Myometrial cell (primary cell): ENCODE data around the gene KCNQ5. TPM values are rescaled to one million over a fixed set of nuclear protein-coding genes. Genes with fewer than 3 reads are reported as not detected.

Source experiments
- total RNA-seq: library from RNA; depleted of rRNA; stranded (reverse); fragments of >200 nt; gene quantifications from 2 replicates; pipeline ENCODE4 v1.2.3, GENCODE V29; 2015

The KCNQ5 gene
- total RNA-seq = 0.29 and 0.53 TPM in 2 replicates

DNA sequence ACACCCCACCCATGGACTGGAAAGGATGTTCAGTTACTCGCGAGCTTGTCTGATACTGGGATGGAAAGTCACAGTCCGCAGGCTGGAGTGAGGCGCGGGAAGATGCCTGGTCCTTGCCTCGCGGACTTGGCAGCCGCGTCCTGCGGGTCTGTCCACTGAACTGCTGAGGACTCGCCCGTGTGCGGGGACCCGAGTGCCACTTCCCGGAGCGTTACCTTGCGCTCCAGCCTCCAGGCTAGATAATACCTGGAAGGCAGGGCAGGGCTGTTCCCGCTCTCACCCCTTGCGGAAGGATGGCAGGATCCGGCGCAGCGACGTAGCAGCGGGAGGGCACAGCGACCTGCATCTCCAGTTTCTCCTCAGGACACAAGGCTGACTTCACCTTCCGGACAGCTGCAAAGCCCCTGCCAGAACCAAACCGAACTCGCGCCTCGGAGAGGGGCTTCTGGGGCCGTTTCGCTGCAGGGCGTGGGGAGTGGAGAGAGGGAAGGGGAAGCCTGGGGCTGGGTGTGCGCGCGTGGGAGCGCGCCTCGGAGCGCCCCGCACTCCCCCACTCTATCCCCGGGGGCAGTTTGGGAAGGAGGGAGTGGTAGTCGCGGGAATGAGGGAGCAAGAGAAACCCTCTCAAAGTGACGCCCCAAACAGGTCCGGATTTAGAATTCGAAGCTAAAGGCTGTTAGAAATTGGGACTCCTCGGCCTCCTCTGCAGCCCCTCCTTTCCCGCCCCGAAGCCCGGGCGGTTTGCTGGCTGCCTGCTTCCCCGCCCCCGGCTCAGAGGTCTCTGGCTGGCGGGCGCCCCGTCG is at the start of gene KCNQ5:
TSS of gene KCNQ5 (plus strand) at position 774 of the 803 bp plus-strand sequence.

DNA sequence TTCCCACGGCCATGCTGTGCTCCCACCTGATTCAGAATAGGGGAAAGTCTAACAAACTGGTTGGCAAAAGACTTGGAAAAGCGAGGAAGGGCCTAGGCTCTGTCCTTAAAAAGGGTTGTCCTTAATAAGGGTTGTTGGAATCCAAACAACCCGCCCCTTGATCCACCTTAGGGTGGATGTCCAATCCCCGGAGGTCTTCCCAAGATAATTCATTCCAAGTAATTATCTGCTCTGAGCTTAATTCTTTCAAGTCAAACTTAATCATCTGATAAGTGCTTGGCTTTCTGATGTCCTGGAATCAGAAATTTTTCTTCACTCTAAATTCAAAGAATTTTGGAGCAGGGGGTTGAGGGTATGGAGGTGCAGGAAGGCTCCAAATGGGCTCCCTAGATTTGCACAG is 603.5 kb downstream of the KCNQ5 start, which contains the start of gene KHDC1L:
TSS of gene KHDC1L (minus strand) at position 101 of the 400 bp plus-strand sequence. CDS start at position 13, 88 bp downstream.

